ENCODE results near the gene NKAIN2. TPM values are rescaled to one million over a fixed set of nuclear protein-coding genes. Genes with fewer than 3 reads are reported as not detected.

NKAIN2 gene
- total RNA-seq, 4 donors from 2014 or later = 0.31 to 0.58 (median 0.39) TPM; not detected in 1

DNA sequence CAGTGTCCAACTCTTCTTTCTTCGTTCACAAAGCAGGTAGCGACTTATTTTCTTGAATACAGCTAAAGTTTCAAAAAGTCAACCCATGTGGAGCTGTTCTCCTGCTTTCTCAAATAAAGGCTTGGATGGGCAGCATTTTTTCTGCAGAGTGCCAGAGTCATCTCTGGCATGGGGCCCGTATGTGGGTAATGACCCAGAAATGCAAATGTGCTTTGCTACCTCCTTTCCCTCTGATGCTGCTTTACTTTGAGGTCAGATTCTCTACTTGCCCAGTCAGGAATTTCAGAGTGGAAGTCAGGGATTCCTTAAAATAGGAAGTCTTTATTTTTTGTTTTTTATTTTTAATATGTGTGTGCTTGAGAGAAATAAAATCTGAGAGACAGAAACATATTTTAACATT lies 4.9 kb downstream of the NKAIN2 start:
- no peaks in the 10 kb centered on the region for H3K27me3 ChIP-seq
- peaks cover 0 to 19% of the 10 kb centered on the region in 2 donors for H3K4me1 ChIP-seq
- ATAC-seq (no peak), DNase-seq (no peak)
- no peaks in the 10 kb centered on the region for H3K9me3 ChIP-seq
- H3K27ac ChIP-seq = no peak overlapping the region
- no peaks in the 10 kb centered on the region for H3K36me3 ChIP-seq
- TF ChIP-seq CTCF (IDR thresholded peaks at IDR 0.05 in 4 of 5, conservative IDR thresholded peaks at IDR 0.05 in 1 of 5) (no peak), POLR2A (IDR thresholded peaks at IDR 0.05) (no peak)
- in situ Hi-C loops (cut with MboI; ENCODE audit: low sequenced_read_pairs in 4 of 4) (loop anchor here in 1 of 4 donors (25.0 kb wide), 1 partner anchor 304 kb away; no protein-coding TSS in a partner anchor), intact Hi-C loops (cut with DNase I; ENCODE audit: low total_unique reads) (loop anchor here (10.0 kb wide), 2 partner anchors 246 to 414 kb away; no protein-coding TSS in a partner anchor)
- H3K4me3 ChIP-seq = no peak overlapping the region

DNA sequence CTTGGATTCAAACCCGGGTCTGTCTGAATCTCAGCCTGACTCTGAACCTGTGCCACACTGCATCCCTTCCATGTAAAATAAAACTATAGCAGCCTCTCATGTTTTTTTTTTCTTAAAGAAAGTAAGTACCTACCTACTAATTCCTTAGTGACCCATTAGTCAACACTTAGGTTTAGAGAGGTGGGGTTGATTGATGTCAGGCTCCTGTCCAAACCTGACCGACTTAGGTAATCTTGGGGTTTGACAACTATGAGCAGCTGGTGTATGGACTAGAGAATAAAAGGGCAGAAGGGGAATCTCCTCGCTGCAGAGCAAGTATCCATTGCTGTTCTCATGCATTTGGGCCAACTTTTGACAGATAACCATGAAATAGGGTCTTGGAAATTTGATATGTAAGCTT lies 6.5 kb downstream of the NKAIN2 start:
- no peak overlapping the region for H3K4me3 ChIP-seq
- no peaks in the 10 kb centered on the region for H3K27me3 ChIP-seq
- no peak for DNase-seq
- TF ChIP-seq POLR2A (IDR thresholded peaks at IDR 0.05) = no peak
- no peak for TF ChIP-seq CTCF (IDR thresholded peaks at IDR 0.05 in 4 of 5, conservative IDR thresholded peaks at IDR 0.05 in 1 of 5)
- in situ Hi-C loops (cut with MboI; ENCODE audit: low sequenced_read_pairs in 4 of 4) = loop anchor here in 1 of 4 donors (25.0 kb wide), 1 partner anchor 302 kb away; no protein-coding TSS in a partner anchor
- peaks cover 0 to 11% of the 10 kb centered on the region in 2 donors for H3K4me1 ChIP-seq
- H3K27ac ChIP-seq = no peak overlapping the region
- no peaks in the 10 kb centered on the region for H3K9me3 ChIP-seq
- intact Hi-C loops (cut with DNase I; ENCODE audit: low total_unique reads) = no loop called here
- no peak for ATAC-seq
- H3K36me3 ChIP-seq = no peaks in the 10 kb centered on the region

DNA sequence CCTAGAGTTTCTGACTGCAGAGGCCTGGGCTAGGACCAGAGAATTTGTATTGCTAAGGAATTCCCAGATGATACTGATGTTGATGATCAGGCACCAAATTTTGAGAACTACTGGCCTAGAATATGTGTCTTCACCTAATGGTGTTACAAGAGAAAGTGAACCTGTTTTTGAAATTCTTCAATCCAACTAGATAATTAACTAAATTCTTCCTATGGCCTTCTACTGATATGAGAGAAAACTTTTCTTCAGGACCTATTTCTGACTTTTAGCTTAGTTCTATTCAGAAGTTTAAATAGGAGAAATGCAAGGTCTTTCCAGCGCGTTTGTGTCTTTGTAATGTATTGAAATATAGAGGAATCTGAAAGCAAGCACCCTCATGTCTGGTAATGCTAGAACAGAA lies 7.3 kb downstream of the NKAIN2 start:
- in situ Hi-C loops (cut with MboI; ENCODE audit: low sequenced_read_pairs in 4 of 4) (loop anchor here in 1 of 4 donors (25.0 kb wide), 1 partner anchor 301 kb away; no protein-coding TSS in a partner anchor), intact Hi-C loops (cut with DNase I; ENCODE audit: low total_unique reads) (no loop called here)
- TF ChIP-seq POLR2A (IDR thresholded peaks at IDR 0.05) = no peak
- TF ChIP-seq CTCF (IDR thresholded peaks at IDR 0.05 in 4 of 5, conservative IDR thresholded peaks at IDR 0.05 in 1 of 5) = no peak
- Histone ChIP-seq H3K27me3 (no peaks in the 10 kb centered on the region), H3K4me1 (peaks cover 0 to 5% of the 10 kb centered on the region in 2 donors), H3K9me3 (no peaks in the 10 kb centered on the region), H3K27ac (no peak overlapping the region), H3K4me3 (no peak overlapping the region), H3K36me3 (no peaks in the 10 kb centered on the region)
- DNase-seq = no peak
- ATAC-seq = no peak

DNA sequence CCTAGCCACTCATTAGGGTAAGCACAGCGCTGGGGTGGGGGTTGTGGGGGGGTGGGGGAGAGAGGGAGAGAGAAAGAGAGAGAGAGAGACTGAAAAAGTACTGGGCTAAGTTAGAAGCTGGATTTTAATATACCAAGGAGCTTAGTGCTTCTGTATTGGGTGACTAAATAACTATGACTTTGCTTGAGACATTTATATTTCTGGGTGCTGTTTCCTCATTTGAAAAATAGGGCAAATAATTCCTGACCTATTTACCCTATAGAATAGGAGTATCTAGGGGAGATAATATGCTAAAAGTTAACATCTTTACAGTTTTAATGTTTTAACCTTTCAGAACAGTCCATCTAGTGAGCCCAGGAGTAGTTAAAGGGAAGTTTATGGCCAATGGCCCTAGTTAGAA lies 7.7 kb downstream of the NKAIN2 start:
- intact Hi-C loops (cut with DNase I; ENCODE audit: low total_unique reads) (no loop called here), in situ Hi-C loops (cut with MboI; ENCODE audit: low sequenced_read_pairs in 4 of 4) (loop anchor here in 1 of 4 donors (25.0 kb wide), 1 partner anchor 301 kb away; no protein-coding TSS in a partner anchor)
- no peak overlapping the region for H3K4me3 ChIP-seq
- ATAC-seq (no peak), DNase-seq (no peak)
- TF ChIP-seq POLR2A (IDR thresholded peaks at IDR 0.05) (no peak), CTCF (IDR thresholded peaks at IDR 0.05 in 4 of 5, conservative IDR thresholded peaks at IDR 0.05 in 1 of 5) (no peak)
- H3K36me3 ChIP-seq = no peaks in the 10 kb centered on the region
- peaks cover 0 to under 1% of the 10 kb centered on the region in 2 donors for H3K4me1 ChIP-seq
- no peak overlapping the region for H3K27ac ChIP-seq
- H3K27me3 ChIP-seq = no peaks in the 10 kb centered on the region
- no peaks in the 10 kb centered on the region for H3K9me3 ChIP-seq

- intact Hi-C loops (cut with DNase I; ENCODE audit: low total_unique reads) (no loop called here), in situ Hi-C loops (cut with MboI; ENCODE audit: low sequenced_read_pairs in 4 of 4) (loop anchor here in 1 of 4 donors (25.0 kb wide), 1 partner anchor 300 kb away; no protein-coding TSS in a partner anchor)
- Histone ChIP-seq H3K4me1 (no peaks in the 10 kb centered on the region), H3K9me3 (no peaks in the 10 kb centered on the region), H3K36me3 (no peaks in the 10 kb centered on the region), H3K27me3 (no peaks in the 10 kb centered on the region), H3K4me3 (no peak overlapping the region), H3K27ac (no peak overlapping the region)
- TF ChIP-seq POLR2A (IDR thresholded peaks at IDR 0.05) = no peak
- no peak for TF ChIP-seq CTCF (IDR thresholded peaks at IDR 0.05 in 4 of 5, conservative IDR thresholded peaks at IDR 0.05 in 1 of 5)
- no peak for ATAC-seq
- no peak for DNase-seq
Measured at GRCh38 chr6:123812621-123813020, 9.0 kb downstream of the NKAIN2 start.
